HG02798 (cell line): ENCODE results near the gene DUSP5.

ENCODE experiments used
- ATAC-seq: cut with Tn5 transposase; IDR thresholded peaks from one replicate; pipeline ENCODE4 v1.9.1; 2021; ENCODE audit warnings: mild to moderate bottlenecking; ENCODE audit not compliant: unreplicated experiment, poor library complexity

The DUSP5 gene

GRCh38 chr10:110479710-110480109, 18.0 kb upstream of the DUSP5 start:
- no peak for ATAC-seq

- ATAC-seq, result no peak
These were observed 17.3 kb upstream of the DUSP5 start for GRCh38 chr10:110480387-110480786.

GRCh38 chr10:110481919-110482318, 15.8 kb upstream of the DUSP5 start:
- no peak for ATAC-seq

GRCh38 chr10:110483633-110484032, 14.1 kb upstream of the DUSP5 start:
- ATAC-seq, result no peak

- ATAC-seq, result no peak
These were observed 12.2 kb upstream of the DUSP5 start for GRCh38 chr10:110485541-110485940.

GRCh38 chr10:110486680-110487410, 10.9 kb upstream of the DUSP5 start:
- no peak for ATAC-seq

GRCh38 chr10:110487411-110488331, 10.0 kb upstream of the DUSP5 start:
- ATAC-seq, result no peak

GRCh38 chr10:110488332-110488681, 9.4 kb upstream of the DUSP5 start:
- ATAC-seq, result no peak

GRCh38 chr10:110488940-110489339, 8.8 kb upstream of the DUSP5 start:
- no peak for ATAC-seq

GRCh38 chr10:110490640-110491039, 7.1 kb upstream of the DUSP5 start:
- ATAC-seq, result no peak

- ATAC-seq, result no peak
These were observed 6.4 kb upstream of the DUSP5 start for GRCh38 chr10:110491346-110491745.

GRCh38 chr10:110492069-110492822, 5.5 kb upstream of the DUSP5 start:
- peak; percentile 22 for ATAC-seq

- no peak for ATAC-seq
These were observed 3.8 kb upstream of the DUSP5 start for GRCh38 chr10:110493832-110494426.

- no peak for ATAC-seq
These were observed 3.2 kb upstream of the DUSP5 start for GRCh38 chr10:110494532-110494931.

GRCh38 chr10:110495731-110496552, 1.8 kb upstream of the DUSP5 start:
- ATAC-seq, result no peak

- ATAC-seq, result no peak
These were observed 912 bp upstream of the DUSP5 start for GRCh38 chr10:110496553-110497437.

GRCh38 chr10:110498087-110498981, 627 bp downstream of the DUSP5 start:
- ATAC-seq, result peak; percentile 0
